Measurements from ENCODE around the gene UBQLNL.

Gene UBQLNL

GRCh38 chr11:5548440-5548839 lies 31.9 kb upstream of the UBQLNL start, which contains the start of gene OR52H1:
Gene OR52H1 (minus strand): TSS chr11:5548540. CDS start chr11:5545505, 3,035 bp downstream.
- H3K4me3 ChIP-seq (ENCODE audit: low read depth, low read length), result no peak within 1 kb of the TSS
- TF ChIP-seq, protein P1, sequence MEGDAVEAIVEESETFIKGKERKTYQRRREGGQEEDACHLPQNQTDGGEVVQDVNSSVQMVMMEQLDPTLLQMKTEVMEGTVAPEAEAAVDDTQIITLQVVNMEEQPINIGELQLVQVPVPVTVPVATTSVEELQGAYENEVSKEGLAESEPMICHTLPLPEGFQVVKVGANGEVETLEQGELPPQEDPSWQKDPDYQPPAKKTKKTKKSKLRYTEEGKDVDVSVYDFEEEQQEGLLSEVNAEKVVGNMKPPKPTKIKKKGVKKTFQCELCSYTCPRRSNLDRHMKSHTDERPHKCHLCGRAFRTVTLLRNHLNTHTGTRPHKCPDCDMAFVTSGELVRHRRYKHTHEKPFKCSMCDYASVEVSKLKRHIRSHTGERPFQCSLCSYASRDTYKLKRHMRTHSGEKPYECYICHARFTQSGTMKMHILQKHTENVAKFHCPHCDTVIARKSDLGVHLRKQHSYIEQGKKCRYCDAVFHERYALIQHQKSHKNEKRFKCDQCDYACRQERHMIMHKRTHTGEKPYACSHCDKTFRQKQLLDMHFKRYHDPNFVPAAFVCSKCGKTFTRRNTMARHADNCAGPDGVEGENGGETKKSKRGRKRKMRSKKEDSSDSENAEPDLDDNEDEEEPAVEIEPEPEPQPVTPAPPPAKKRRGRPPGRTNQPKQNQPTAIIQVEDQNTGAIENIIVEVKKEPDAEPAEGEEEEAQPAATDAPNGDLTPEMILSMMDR (IDR thresholded peaks at IDR 0.05; ENCODE audit: borderline replicate concordance, insufficient read depth, low read depth, low read length), result no peak

- TF ChIP-seq, protein P1 (IDR thresholded peaks at IDR 0.05; ENCODE audit: borderline replicate concordance, insufficient read depth, low read depth, low read length), result no peak
Measured at GRCh38 chr11:5547982-5548381, 31.5 kb upstream of the UBQLNL start.

GRCh38 chr11:5546457-5546856 lies 30.0 kb upstream of the UBQLNL start:
- no peak overlapping the region for H3K4me3 ChIP-seq (ENCODE audit: low read depth, low read length)
- TF ChIP-seq, protein P1 (IDR thresholded peaks at IDR 0.05; ENCODE audit: borderline replicate concordance, insufficient read depth, low read depth, low read length), result no peak

More at GRCh38 chr11:5547982-5548381, 31.5 kb upstream of the UBQLNL start:
- no peak overlapping the region for H3K4me3 ChIP-seq (ENCODE audit: low read depth, low read length)

- no peak overlapping the region for H3K4me3 ChIP-seq (ENCODE audit: low read depth, low read length)
Measured at GRCh38 chr11:5541427-5541826, 24.9 kb upstream of the UBQLNL start.

GRCh38 chr11:5536482-5536881 lies 20.0 kb upstream of the UBQLNL start:
- TF ChIP-seq, protein P1 (IDR thresholded peaks at IDR 0.05; ENCODE audit: borderline replicate concordance, insufficient read depth, low read depth, low read length), result no peak
- no peak overlapping the region for H3K4me3 ChIP-seq (ENCODE audit: low read depth, low read length)

More at GRCh38 chr11:5541427-5541826, 24.9 kb upstream of the UBQLNL start:
- TF ChIP-seq, protein P1 (IDR thresholded peaks at IDR 0.05; ENCODE audit: borderline replicate concordance, insufficient read depth, low read depth, low read length), result no peak

GRCh38 chr11:5534046-5534445 lies 17.5 kb upstream of the UBQLNL start:
- no peak overlapping the region for H3K4me3 ChIP-seq (ENCODE audit: low read depth, low read length)
- TF ChIP-seq, protein P1 (IDR thresholded peaks at IDR 0.05; ENCODE audit: borderline replicate concordance, insufficient read depth, low read depth, low read length), result no peak

DNA sequence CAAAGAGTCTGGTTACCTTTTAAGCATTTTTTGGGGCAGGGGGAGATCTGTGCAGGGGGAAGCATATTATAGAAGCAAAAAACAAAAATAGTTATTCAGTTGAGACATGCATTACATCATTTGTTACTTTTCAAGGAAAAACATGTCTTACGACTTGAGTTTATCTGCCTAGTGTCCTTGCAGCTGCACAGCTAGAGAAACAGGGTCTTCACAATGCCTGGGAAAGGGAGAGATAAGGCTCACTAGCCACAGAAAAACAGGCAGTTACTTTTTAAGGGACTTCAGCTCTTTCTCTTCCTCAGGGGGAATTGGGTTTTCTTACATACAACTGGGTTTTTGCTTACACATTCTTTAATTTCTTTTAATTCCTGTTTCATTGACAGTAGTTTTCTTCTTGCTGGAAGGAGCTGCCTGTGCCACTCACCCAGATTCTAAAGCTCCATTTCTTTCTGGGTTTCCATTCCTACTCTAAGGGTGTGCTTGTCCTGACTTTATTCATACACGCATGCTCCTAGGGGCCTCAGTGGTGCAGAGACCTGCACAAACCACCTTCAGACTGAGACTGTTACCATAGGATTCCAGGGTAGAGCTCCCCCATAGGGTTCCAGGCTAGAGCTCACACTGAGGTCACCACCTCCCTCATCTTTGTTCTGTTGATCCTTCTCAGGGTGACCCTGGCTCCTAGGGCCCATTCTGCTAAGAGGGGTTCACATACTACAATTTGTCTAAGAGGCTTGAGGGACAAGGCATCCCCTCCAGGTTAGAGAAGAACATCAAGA lies 14.7 kb upstream of the UBQLNL start:
- no peak overlapping the region for H3K4me3 ChIP-seq (ENCODE audit: low read depth, low read length)
- TF ChIP-seq, protein P1 (IDR thresholded peaks at IDR 0.05; ENCODE audit: borderline replicate concordance, insufficient read depth, low read depth, low read length), result no peak

Measured in GM12875 (cell line).